IMR-90 (cell line): ENCODE measurements around the gene IER5L. TPM values are rescaled to one million over a fixed set of nuclear protein-coding genes. Genes with fewer than 3 reads are reported as not detected.

Source experiments
- ATAC-seq: fragments of 200-7000 bp; cut with Tn5 transposase; 2 replicates; pipeline ENCODE4 v1.9.1; 2020; ENCODE audit warnings: low read depth, mild to moderate bottlenecking, moderate library complexity
- BruUV-seq: library from RNA; stranded (reverse); fragments of 400-500 nt; replicated peaks from 2 replicates; lab custom pipeline; 2021; lab: Mats Ljungman, UMichigan
- CTCF ChIA-PET: fragments of 300-600 bp; formaldehyde crosslinking; extraction: SDS; loops from one replicate; lab custom pipeline; 2021; ENCODE audit warnings: antibody characterized with exemption; lab: Yijun Ruan, JAX
- POLR2A ChIA-PET: fragments of 300-600 bp; sonication (Branson Sonifier 250); formaldehyde crosslinking; loops from one replicate; lab custom pipeline; 2022; ENCODE audit warnings: antibody characterized with exemption; ENCODE audit not compliant: unreplicated experiment; lab: Charles Lee
- DNase-seq: peaks from one replicate; pipeline ENCODE4 v3.0.0; 2013
- H2AFZ ChIP-seq: replicated peaks from 2 replicates; pipeline ENCODE3; 2013; ENCODE audit warnings: low read length, mild to moderate bottlenecking; ENCODE audit not compliant: poor library complexity
- H2AK5ac ChIP-seq: 2 replicates; pipeline ENCODE4 v1.6.1; 2013; ENCODE audit warnings: low read depth, low read length, inconsistent platforms
- H2AK9ac ChIP-seq: replicated peaks from 2 replicates; pipeline ENCODE3; 2013; ENCODE audit warnings: mild to moderate bottlenecking, low read depth, low read length, moderate library complexity; ENCODE audit not compliant: poor library complexity
- H2BK120ac ChIP-seq: 2 replicates; pipeline ENCODE4 v1.6.1; 2013; ENCODE audit warnings: low read depth, low read length, inconsistent platforms
- H2BK15ac ChIP-seq: 3 replicates; pipeline ENCODE4 v1.6.1; 2013; ENCODE audit warnings: low read depth, low read length, inconsistent platforms
- H2BK20ac ChIP-seq: 2 replicates; pipeline ENCODE4 v1.6.1; 2013; ENCODE audit warnings: low read depth, mild to moderate bottlenecking, inconsistent platforms, low read length, moderate library complexity
- H2BK5ac ChIP-seq: 2 replicates; pipeline ENCODE4 v1.6.1; 2013; ENCODE audit warnings: mild to moderate bottlenecking, low read depth, low read length, inconsistent platforms; ENCODE audit not compliant: poor library complexity, severe bottlenecking
- H3K14ac ChIP-seq: replicated peaks from 2 replicates; pipeline ENCODE4 v1.6.1; 2013; ENCODE audit warnings: low read depth, low read length, inconsistent platforms
- H3K18ac ChIP-seq: 2 replicates; pipeline ENCODE4 v1.6.1; 2013; ENCODE audit warnings: low read depth, low read length, control low read depth
- H3K23ac ChIP-seq: 2 replicates; pipeline ENCODE4 v1.6.1; 2013; ENCODE audit warnings: low read depth, low read length, inconsistent platforms
- H3K27ac ChIP-seq: 2 replicates; pipeline ENCODE4 v1.5.1; 2013; ENCODE audit warnings: mild to moderate bottlenecking, control low read depth, low read length; ENCODE audit not compliant: insufficient read depth
- H3K27me3 ChIP-seq: 2 replicates; pipeline ENCODE4 v1.6.1; 2013; ENCODE audit warnings: low read length; ENCODE audit not compliant: control insufficient read depth, insufficient read depth
- H3K36me3 ChIP-seq: 2 replicates; pipeline ENCODE4 v1.6.1; 2013; ENCODE audit warnings: low read length, mixed read lengths; ENCODE audit not compliant: control insufficient read depth, insufficient read depth
- H3K4ac ChIP-seq: 2 replicates; pipeline ENCODE4 v1.6.1; 2013; ENCODE audit warnings: low read depth, low read length, inconsistent platforms
- H3K4me1 ChIP-seq: 2 replicates; pipeline ENCODE4 v1.6.1; 2013; ENCODE audit warnings: low read length, mixed read lengths; ENCODE audit not compliant: control insufficient read depth, insufficient read depth
- H3K4me2 ChIP-seq: 2 replicates; pipeline ENCODE4 v1.6.1; 2013; ENCODE audit warnings: low read depth, mild to moderate bottlenecking, control low read depth, low read length, moderate library complexity
- H3K4me3 ChIP-seq: 2 replicates; pipeline ENCODE4 v1.5.1; 2013; ENCODE audit warnings: low read depth, mild to moderate bottlenecking, control low read depth, low read length, moderate library complexity; ENCODE audit not compliant: insufficient read depth
- H3K56ac ChIP-seq: 2 replicates; pipeline ENCODE4 v1.6.1; 2013; ENCODE audit warnings: low read length, inconsistent platforms; ENCODE audit not compliant: insufficient read depth; ENCODE audit errors: extremely low read depth
- H3K79me1 ChIP-seq, 2 experiments: 2 replicates each; pipeline ENCODE4 v1.6.1; 2013; ENCODE audit warnings: low read length in 2 of 2, inconsistent platforms in 1 of 2, low read depth in 1 of 2
- H3K9ac ChIP-seq: 2 replicates; pipeline ENCODE4 v1.6.1; 2013; ENCODE audit warnings: low read depth, low read length, control low read depth
- H3K9me1 ChIP-seq: 2 replicates; pipeline ENCODE4 v1.6.1; 2013; ENCODE audit warnings: low read length, inconsistent platforms; ENCODE audit not compliant: insufficient read depth
- H3K9me3 ChIP-seq: 2 replicates; pipeline ENCODE4 v1.6.1; 2013; ENCODE audit warnings: low read length; ENCODE audit not compliant: control insufficient read depth, insufficient read depth
- H4K20me1 ChIP-seq: 2 replicates; pipeline ENCODE4 v1.6.1; 2013; ENCODE audit warnings: low read length, inconsistent platforms; ENCODE audit not compliant: insufficient read depth
- H4K5ac ChIP-seq: 2 replicates; pipeline ENCODE4 v1.6.1; 2013; ENCODE audit warnings: mild to moderate bottlenecking, low read depth, low read length, control low read depth
- H4K8ac ChIP-seq, 2 experiments: 2 replicates each; pipeline ENCODE4 v1.6.1; 2013; ENCODE audit warnings: low read depth in 2 of 2, low read length in 2 of 2, control low read depth in 1 of 2, inconsistent platforms in 1 of 2
- H4K91ac ChIP-seq: 2 replicates; pipeline ENCODE4 v1.6.1; 2013; ENCODE audit warnings: low read depth, low read length, inconsistent platforms; ENCODE audit not compliant: insufficient read depth
- ELK1 ChIP-seq: fragments of 150-350 bp; IDR thresholded peaks from 2 replicates; pipeline ENCODE4 v1.6.1; 2016; ENCODE audit warnings: low read depth, mild to moderate bottlenecking, low read length, moderate library complexity, borderline replicate concordance
- FOS ChIP-seq: fragments of 150-350 bp; IDR thresholded peaks from 2 replicates; pipeline ENCODE4 v1.6.1; 2016; ENCODE audit warnings: low read depth, low read length
- MAZ ChIP-seq: IDR thresholded peaks from 2 replicates; pipeline ENCODE4 v1.6.1; 2012; ENCODE audit warnings: low read depth, mild to moderate bottlenecking, low read length, improper control_type of control experiment, moderate library complexity, borderline replicate concordance
- MXI1 ChIP-seq: IDR thresholded peaks from 2 replicates; pipeline ENCODE4 v1.6.1; 2012; ENCODE audit warnings: low read depth, mild to moderate bottlenecking, low read length, moderate library complexity, borderline replicate concordance
- RAD21 ChIP-seq: IDR thresholded peaks from 2 replicates; pipeline ENCODE4 v1.6.1; 2012; ENCODE audit warnings: low read length, improper control_type of control experiment
- RCOR1 ChIP-seq: IDR thresholded peaks from 2 replicates; pipeline ENCODE4 v1.6.1; 2012; ENCODE audit warnings: mild to moderate bottlenecking, low read length, improper control_type of control experiment; ENCODE audit not compliant: insufficient replicate concordance
- SMC3 ChIP-seq: fragments of 150-350 bp; IDR thresholded peaks from 2 replicates; pipeline ENCODE4 v1.6.1; 2016; ENCODE audit warnings: low read depth, mild to moderate bottlenecking, antibody characterized with exemption, low read length, moderate library complexity
- USF2 ChIP-seq: fragments of 150-350 bp; IDR thresholded peaks from 2 replicates; pipeline ENCODE4 v1.6.1; 2017; ENCODE audit warnings: mild to moderate bottlenecking, antibody characterized with exemption, low read length, low read depth
- WGBS, 2 experiments: methylation state at CpG; one replicate each; pipeline versions ENCODE4 v1.1.5 to v1.1.7; 2013; ENCODE audit warnings: missing lambda C conversion rate in 2 of 2; ENCODE audit not compliant: insufficient read length in 1 of 2; ENCODE audit errors: extremely low coverage in 2 of 2; 5-methylcytosine and 5-hydroxymethylcytosine counted together
- dilution Hi-C: fragments of 300-500 bp; cut with HindIII; formaldehyde crosslinking; loops from one replicate; pipeline ENCODE4 v1.14.3; 2018; ENCODE audit warnings: low sequenced_read_pairs; ENCODE audit not compliant: unreplicated experiment
- in situ Hi-C: fragments of 300-500 bp; cut with MboI; formaldehyde crosslinking; loops from 3 replicates; pipeline ENCODE4 v1.14.3; 2019; ENCODE audit warnings: low sequenced_read_pairs, inconsistent platforms, mixed read lengths
- intact Hi-C: fragments of 100-400 bp; cut with micrococcal nuclease; formaldehyde crosslinking; loops from 2 replicates; pipeline ENCODE4 v1.10.0; 2022
- polyA plus RNA-seq, 3 experiments: library from polyadenylated mRNA; depleted of rRNA; stranded (reverse); fragments of >200 nt; gene quantifications; 2 replicates each; pipeline ENCODE4 v1.2.3, GENCODE V29; 2012; ENCODE audit warnings: low replicate concordance in 1 of 3
- total RNA-seq: library from RNA; depleted of rRNA; stranded (reverse); fragments of >200 nt; gene quantifications from 2 replicates; pipeline ENCODE4 v1.2.3, GENCODE V29; 2012

The IER5L gene
- total and polyA plus RNA-seq, 2 of the 4 experiments (the other 2 are of a cell fraction), result 12.5 to 13.4 TPM

GRCh38 chr9:129204840-129205239 lies 26.8 kb upstream of the IER5L start:
- ChIA-PET POLR2A (no interaction called here), CTCF (no interaction called here)
- no peak overlapping the region for H3K9ac ChIP-seq
- peaks cover 0 to 3% of the 10 kb centered on the region in 2 experiments; a peak in 1 of 4 replicates for H3K79me1 ChIP-seq
- no peak overlapping the region for H3K4ac ChIP-seq
- H4K8ac ChIP-seq, result no peak overlapping the region
- no peak overlapping the region for H4K91ac ChIP-seq
- H3K9me1 ChIP-seq, result no peaks in the 10 kb centered on the region
- H3K14ac ChIP-seq, result no peak overlapping the region
- ATAC-seq (no peak), DNase-seq (no peak)
- H3K18ac ChIP-seq, result no peak overlapping the region
- H2AFZ ChIP-seq, result no peak overlapping the region
- no peak overlapping the region for H3K4me2 ChIP-seq
- H3K27me3 ChIP-seq, result no peaks in the 10 kb centered on the region
- no peak overlapping the region for H2AK5ac ChIP-seq
- no peak overlapping the region for H3K23ac ChIP-seq
- no peaks in the 10 kb centered on the region for H3K9me3 ChIP-seq
- BruUV-seq, result no TSS peak
- TF ChIP-seq USF2 (no peak), FOS (no peak), RCOR1 (no peak), RAD21 (no peak), ELK1 (no peak), MAZ (no peak), MXI1 (no peak), SMC3 (no peak)
- no peak overlapping the region for H2AK9ac ChIP-seq
- H3K56ac ChIP-seq, result no peak overlapping the region
- no peaks in the 10 kb centered on the region; the same call in 1 of the 2 replicates for H3K4me1 ChIP-seq
- dilution Hi-C loops (no loop called here), intact Hi-C loops (no loop called here), in situ Hi-C loops (no loop called here)
- no peak overlapping the region for H3K27ac ChIP-seq
- no peak overlapping the region for H2BK5ac ChIP-seq
- no peak overlapping the region for H4K5ac ChIP-seq
- H3K4me3 ChIP-seq, result no peak overlapping the region
- no peaks in the 10 kb centered on the region for H3K36me3 ChIP-seq
- H4K20me1 ChIP-seq, result no peaks in the 10 kb centered on the region
- H2BK20ac ChIP-seq, result no peak overlapping the region
- no peak overlapping the region for H2BK15ac ChIP-seq
- no peak overlapping the region for H2BK120ac ChIP-seq
- WGBS, 2 experiments, result 100% methylated on average over 2 of the region's 7 CpGs; no CpG with 5 or more reads in 1 of the 2 experiments
